Measurements from ENCODE around the gene NDUFAF7. TPM values are rescaled to one million over a fixed set of nuclear protein-coding genes. Genes with fewer than 3 reads are reported as not detected.
"Not testable (repeated sequence)": the region's sequence is repeated elsewhere in the genome, so short reads cannot be mapped to it uniquely, and the experiment has no call there.

The NDUFAF7 gene
- total RNA-seq, 4 donors from 2014 or later = 11.3 to 35.7 (median 19.3) TPM

- no peaks in the 10 kb centered on the region for H3K36me3 ChIP-seq
- H3K27me3 ChIP-seq = no peaks in the 10 kb centered on the region
- H3K27ac ChIP-seq = no peak overlapping the region
- no peak for DNase-seq
- H3K9me3 ChIP-seq = no peaks in the 10 kb centered on the region
- H3K4me1 ChIP-seq = no peaks in the 10 kb centered on the region
- no peak overlapping the region for H3K4me3 ChIP-seq
- TF ChIP-seq POLR2A (IDR thresholded peaks at IDR 0.05) (no peak), CTCF (IDR thresholded peaks at IDR 0.05) (no peak)
- intact Hi-C loops (cut with DNase I; ENCODE audit: low total_unique reads) = no loop called here
Observed at GRCh38 chr2:37190290-37190689, 41.2 kb upstream of the NDUFAF7 start.

GRCh38 chr2:37191253-37191652 is 40.2 kb upstream of the NDUFAF7 start:
- intact Hi-C loops (cut with DNase I; ENCODE audit: low total_unique reads) = no loop called here
- Histone ChIP-seq H3K27ac (no peak overlapping the region), H3K36me3 (no peaks in the 10 kb centered on the region), H3K27me3 (no peaks in the 10 kb centered on the region), H3K4me3 (no peak overlapping the region), H3K4me1 (no peaks in the 10 kb centered on the region), H3K9me3 (no peaks in the 10 kb centered on the region)
- no peak for DNase-seq
- TF ChIP-seq POLR2A (IDR thresholded peaks at IDR 0.05) (no peak), CTCF (IDR thresholded peaks at IDR 0.05) (no peak)

GRCh38 chr2:37191747-37192146 is 39.7 kb upstream of the NDUFAF7 start:
- Histone ChIP-seq H3K27me3 (no peaks in the 10 kb centered on the region), H3K4me3 (no peak overlapping the region), H3K36me3 (no peaks in the 10 kb centered on the region), H3K4me1 (no peaks in the 10 kb centered on the region), H3K9me3 (no peaks in the 10 kb centered on the region), H3K27ac (no peak overlapping the region)
- TF ChIP-seq POLR2A (IDR thresholded peaks at IDR 0.05) (no peak), CTCF (IDR thresholded peaks at IDR 0.05) (no peak)
- intact Hi-C loops (cut with DNase I; ENCODE audit: low total_unique reads) = no loop called here
- DNase-seq = no peak

- Histone ChIP-seq H3K36me3 (no peaks in the 10 kb centered on the region), H3K9me3 (no peaks in the 10 kb centered on the region), H3K4me3 (no peak overlapping the region), H3K27me3 (no peaks in the 10 kb centered on the region), H3K4me1 (peaks cover 0 to under 1% of the 10 kb centered on the region in 2 donors), H3K27ac (no peak overlapping the region)
- TF ChIP-seq CTCF (IDR thresholded peaks at IDR 0.05) (no peak), POLR2A (IDR thresholded peaks at IDR 0.05) (no peak)
- intact Hi-C loops (cut with DNase I; ENCODE audit: low total_unique reads) = no loop called here
- no peak for DNase-seq
Observed at GRCh38 chr2:37192551-37192950, 38.9 kb upstream of the NDUFAF7 start.

GRCh38 chr2:37195862-37196319 is 35.6 kb upstream of the NDUFAF7 start:
- H3K27me3 ChIP-seq; DNase-seq; H3K9me3 ChIP-seq; H3K36me3 ChIP-seq; H3K4me1 ChIP-seq; intact Hi-C loops (cut with DNase I; ENCODE audit: low total_unique reads): not testable (repeated sequence)
- H3K4me3 ChIP-seq = peak overlapping the region; percentile 65 to 77
- peak overlapping the region; percentile 85 for H3K27ac ChIP-seq
